SK-N-SH (cell line): ENCODE data around the gene CSTPP1.

Experiments used
- CHD2 ChIP-seq: fragments of 150-350 bp; IDR thresholded peaks from 2 replicates; pipeline ENCODE4 v1.6.1; 2018; ENCODE audit warnings: low read length; ENCODE audit not compliant: partially characterized antibody
- CTCF ChIP-seq: fragments of 200-600 bp; sonication (generic); IDR thresholded peaks from 2 replicates; pipeline ENCODE4 v1.6.1; 2017; ENCODE audit warnings: antibody characterized with exemption, mild to moderate bottlenecking, moderate library complexity
- EP300 ChIP-seq, 2 experiments: IDR thresholded peaks; 2 replicates each; pipeline versions ENCODE4 v1.4.0 to v1.6.1; 2012; ENCODE audit warnings: borderline replicate concordance in 1 of 2, low read depth in 1 of 2, low read length in 1 of 2
- EZH2phosphoT487 ChIP-seq: fragments of 200-600 bp; sonication (generic); IDR thresholded peaks from 2 replicates; pipeline ENCODE4 v1.6.1; 2017; ENCODE audit warnings: low read depth, mixed run types, mild to moderate bottlenecking, antibody characterized with exemption, moderate library complexity, borderline replicate concordance
- GABPA ChIP-seq: IDR thresholded peaks from 2 replicates; pipeline ENCODE4 v1.4.0; 2012; ENCODE audit warnings: low read depth, mild to moderate bottlenecking
- MAX ChIP-seq: IDR thresholded peaks from 2 replicates; pipeline ENCODE4 v1.4.0; 2012; ENCODE audit warnings: low read depth
- MXI1 ChIP-seq: IDR thresholded peaks from 2 replicates; pipeline ENCODE4 v1.6.1; 2012; ENCODE audit warnings: mild to moderate bottlenecking, low read depth, low read length, improper control_type of control experiment
- NFIC ChIP-seq: IDR thresholded peaks from 2 replicates; pipeline ENCODE4 v1.4.0; 2012; ENCODE audit warnings: borderline replicate concordance
- RFX5 ChIP-seq: IDR thresholded peaks from 2 replicates; pipeline ENCODE4 v1.6.1; 2012; ENCODE audit warnings: mild to moderate bottlenecking, improper control_type of control experiment, low read length
- SMC3 ChIP-seq: IDR thresholded peaks from 2 replicates; pipeline ENCODE4 v1.6.1; 2012; ENCODE audit warnings: low read depth, low read length, improper control_type of control experiment
- TAF1 ChIP-seq: IDR thresholded peaks from 2 replicates; pipeline ENCODE4 v1.6.1; 2012; ENCODE audit warnings: low read depth, mild to moderate bottlenecking, low read length, moderate library complexity, borderline replicate concordance
- TCF12 ChIP-seq: IDR thresholded peaks from 2 replicates; pipeline ENCODE4 v1.4.0; 2012
- USF1 ChIP-seq: IDR thresholded peaks from 2 replicates; pipeline ENCODE4 v1.4.0; 2012; ENCODE audit warnings: low read depth, borderline replicate concordance
- USF2 ChIP-seq: fragments of 150-350 bp; IDR thresholded peaks from 2 replicates; pipeline ENCODE4 v1.6.1; 2017; ENCODE audit warnings: antibody characterized with exemption, low read length, low read depth, borderline replicate concordance

GRCh38 chr11:47160753-47161133, 224.2 kb downstream of the CSTPP1 start:
- TF ChIP-seq MAX (no peak), MXI1 (no peak), CTCF (no peak), EZH2phosphoT487 (no peak), EP300 (IDR thresholded peaks at IDR 0.05; ENCODE audit: borderline replicate concordance in 1 of 2, low read depth in 1 of 2, low read length in 1 of 2) (no peak), GABPA (no peak), NFIC (no peak), USF1 (no peak), CHD2 (no peak), TAF1 (no peak), USF2 (no peak), SMC3 (no peak), TCF12 (no peak), RFX5 (no peak)
